ENCODE results near the gene TIMM17B. TPM values are rescaled to one million over a fixed set of nuclear protein-coding genes. Genes with fewer than 3 reads are reported as not detected.

The TIMM17B gene
- total RNA-seq, 1 donor from 2014 or later, result 72.2 TPM

- H3K9me3 Mint-ChIP-seq, result no peaks in the 10 kb centered on the region
- H3K36me3 Mint-ChIP-seq (ENCODE audit: low read depth), result peaks cover 53% of the 10 kb centered on the region
- peak overlapping the region; percentile 98 for H3K4me3 Mint-ChIP-seq
- intact Hi-C loops (cut with micrococcal nuclease), result loop anchor here (5.0 to 10.0 kb wide), 4 partner anchors 87 to 393 kb away; partner anchors contain the start of genes EBP, GRIPAP1 and MAGIX
- DNase-seq (ENCODE audit: low spot score), result no peak
- no peaks in the 10 kb centered on the region for H3K27me3 Mint-ChIP-seq (ENCODE audit: insufficient read depth)
- peaks cover 45% of the 10 kb centered on the region for H3K4me1 Mint-ChIP-seq (ENCODE audit: low read depth)
- H3K27ac Mint-ChIP-seq, result peak overlapping the region; percentile 52
Measured at GRCh38 chrX:48914593-48915493, 17.3 kb upstream of the TIMM17B start.

- Mint-ChIP-seq H3K27me3 (ENCODE audit: insufficient read depth) (no peaks in the 10 kb centered on the region), H3K9me3 (no peaks in the 10 kb centered on the region), H3K27ac (peak overlapping the region; percentile 81), H3K36me3 (ENCODE audit: low read depth) (peaks cover 50% of the 10 kb centered on the region), H3K4me3 (peak overlapping the region; percentile 98), H3K4me1 (ENCODE audit: low read depth) (peaks cover 40% of the 10 kb centered on the region)
- no peak for DNase-seq (ENCODE audit: low spot score)
- intact Hi-C loops (cut with micrococcal nuclease), result loop anchor here (10.0 kb wide), 1 partner anchor 251 kb away; the partner anchor contains the start of gene MAGIX
Measured at GRCh38 chrX:48913605-48914366, 16.2 kb upstream of the TIMM17B start.

- H3K27ac Mint-ChIP-seq, result peak within 1 kb of the TSS; percentile 93
- no peaks in the 10 kb centered on the region for H3K27me3 Mint-ChIP-seq (ENCODE audit: insufficient read depth)
- peaks cover 36% of the 10 kb centered on the region for H3K36me3 Mint-ChIP-seq (ENCODE audit: low read depth)
- H3K9me3 Mint-ChIP-seq, result no peaks in the 10 kb centered on the region
- peak; percentile 85 for DNase-seq (ENCODE audit: low spot score)
- intact Hi-C loops (cut with micrococcal nuclease), result loop anchor here (1.0 to 10.0 kb wide), 3 partner anchors 14 to 253 kb away; partner anchors contain the start of genes MAGIX, PQBP1 and TIMM17B
- H3K4me3 Mint-ChIP-seq, result peak within 1 kb of the TSS; percentile 98
- peaks cover 35% of the 10 kb centered on the region for H3K4me1 Mint-ChIP-seq (ENCODE audit: low read depth)
Measured at GRCh38 chrX:48911412-48912182, 14.0 kb upstream of the TIMM17B start, which contains the start of gene SLC35A2. SLC35A2 (minus strand) TSS chrX:48911646; CDS start chrX:48911636, 10 bp downstream.

- peaks cover 35% of the 10 kb centered on the region for H3K4me1 Mint-ChIP-seq (ENCODE audit: low read depth)
- DNase-seq (ENCODE audit: low spot score), result no peak
- H3K4me3 Mint-ChIP-seq, result peak overlapping the region; percentile 98
- H3K36me3 Mint-ChIP-seq (ENCODE audit: low read depth), result peaks cover 36% of the 10 kb centered on the region
- peak overlapping the region; percentile 93 for H3K27ac Mint-ChIP-seq
- H3K9me3 Mint-ChIP-seq, result no peaks in the 10 kb centered on the region
- no peaks in the 10 kb centered on the region for H3K27me3 Mint-ChIP-seq (ENCODE audit: insufficient read depth)
- intact Hi-C loops (cut with micrococcal nuclease), result loop anchor here (1.0 to 10.0 kb wide), 2 partner anchors 14 to 254 kb away; partner anchors contain the start of genes MAGIX, PQBP1 and TIMM17B
Measured at GRCh38 chrX:48910926-48911411, 13.4 kb upstream of the TIMM17B start.

- Mint-ChIP-seq H3K4me3 (peak overlapping the region; percentile 98), H3K27ac (no peak overlapping the region), H3K27me3 (ENCODE audit: insufficient read depth) (no peaks in the 10 kb centered on the region), H3K9me3 (no peaks in the 10 kb centered on the region), H3K36me3 (ENCODE audit: low read depth) (peaks cover 29% of the 10 kb centered on the region), H3K4me1 (ENCODE audit: low read depth) (peaks cover 30% of the 10 kb centered on the region)
- no peak for DNase-seq (ENCODE audit: low spot score)
- intact Hi-C loops (cut with micrococcal nuclease), result loop anchor here (10.0 kb wide), 1 partner anchor 255 kb away; the partner anchor contains the start of gene MAGIX
Measured at GRCh38 chrX:48909703-48910294, 12.2 kb upstream of the TIMM17B start.

- no peak overlapping the region for H3K27ac Mint-ChIP-seq
- no peak for DNase-seq (ENCODE audit: low spot score)
- peaks cover 20% of the 10 kb centered on the region for H3K4me1 Mint-ChIP-seq (ENCODE audit: low read depth)
- no peaks in the 10 kb centered on the region for H3K27me3 Mint-ChIP-seq (ENCODE audit: insufficient read depth)
- no peak overlapping the region for H3K4me3 Mint-ChIP-seq
- peaks cover 18% of the 10 kb centered on the region for H3K36me3 Mint-ChIP-seq (ENCODE audit: low read depth)
- no peaks in the 10 kb centered on the region for H3K9me3 Mint-ChIP-seq
- intact Hi-C loops (cut with micrococcal nuclease), result no loop called here
Measured at GRCh38 chrX:48908600-48908999, 11.0 kb upstream of the TIMM17B start.

- H3K36me3 Mint-ChIP-seq (ENCODE audit: low read depth), result peaks cover 8% of the 10 kb centered on the region
- H3K27ac Mint-ChIP-seq, result no peak overlapping the region
- H3K4me3 Mint-ChIP-seq, result no peak overlapping the region
- no peaks in the 10 kb centered on the region for H3K27me3 Mint-ChIP-seq (ENCODE audit: insufficient read depth)
- H3K4me1 Mint-ChIP-seq (ENCODE audit: low read depth), result peaks cover 1% of the 10 kb centered on the region
- intact Hi-C loops (cut with micrococcal nuclease), result no loop called here
- no peak for DNase-seq (ENCODE audit: low spot score)
- H3K9me3 Mint-ChIP-seq, result no peaks in the 10 kb centered on the region
Measured at GRCh38 chrX:48905090-48905790, 7.7 kb upstream of the TIMM17B start.

- H3K27ac Mint-ChIP-seq, result no peak overlapping the region
- no peaks in the 10 kb centered on the region for H3K9me3 Mint-ChIP-seq
- no peaks in the 10 kb centered on the region for H3K4me1 Mint-ChIP-seq (ENCODE audit: low read depth)
- H3K36me3 Mint-ChIP-seq (ENCODE audit: low read depth), result peaks cover 8% of the 10 kb centered on the region
- intact Hi-C loops (cut with micrococcal nuclease), result no loop called here
- DNase-seq (ENCODE audit: low spot score), result no peak
- H3K4me3 Mint-ChIP-seq, result no peak overlapping the region
- no peaks in the 10 kb centered on the region for H3K27me3 Mint-ChIP-seq (ENCODE audit: insufficient read depth)
Measured at GRCh38 chrX:48904626-48905025, 7.1 kb upstream of the TIMM17B start.

- no peaks in the 10 kb centered on the region for H3K4me1 Mint-ChIP-seq (ENCODE audit: low read depth)
Measured at GRCh38 chrX:48904180-48904579, 6.6 kb upstream of the TIMM17B start.

GRCh38 chrX:48903290-48903689 is 5.7 kb upstream of the TIMM17B start:
- Mint-ChIP-seq H3K4me1 (ENCODE audit: low read depth) (no peaks in the 10 kb centered on the region), H3K4me3 (no peak overlapping the region), H3K27ac (no peak overlapping the region), H3K27me3 (ENCODE audit: insufficient read depth) (no peaks in the 10 kb centered on the region), H3K36me3 (ENCODE audit: low read depth) (peaks cover 8% of the 10 kb centered on the region), H3K9me3 (no peaks in the 10 kb centered on the region)
- intact Hi-C loops (cut with micrococcal nuclease), result no loop called here
- no peak for DNase-seq (ENCODE audit: low spot score)

More at GRCh38 chrX:48904180-48904579, 6.6 kb upstream of the TIMM17B start:
- no peak for DNase-seq (ENCODE audit: low spot score)
- no peak overlapping the region for H3K4me3 Mint-ChIP-seq
- no peak overlapping the region for H3K27ac Mint-ChIP-seq
- intact Hi-C loops (cut with micrococcal nuclease), result no loop called here
- H3K36me3 Mint-ChIP-seq (ENCODE audit: low read depth), result peaks cover 8% of the 10 kb centered on the region
- H3K27me3 Mint-ChIP-seq (ENCODE audit: insufficient read depth), result no peaks in the 10 kb centered on the region
- H3K9me3 Mint-ChIP-seq, result no peaks in the 10 kb centered on the region

- no peak overlapping the region for H3K4me3 Mint-ChIP-seq
- intact Hi-C loops (cut with micrococcal nuclease), result no loop called here
- no peaks in the 10 kb centered on the region for H3K9me3 Mint-ChIP-seq
- DNase-seq (ENCODE audit: low spot score), result no peak
- H3K4me1 Mint-ChIP-seq (ENCODE audit: low read depth), result no peaks in the 10 kb centered on the region
- no peaks in the 10 kb centered on the region for H3K27me3 Mint-ChIP-seq (ENCODE audit: insufficient read depth)
- H3K36me3 Mint-ChIP-seq (ENCODE audit: low read depth), result peaks cover 8% of the 10 kb centered on the region
- H3K27ac Mint-ChIP-seq, result no peak overlapping the region
Measured at GRCh38 chrX:48902776-48903175, 5.2 kb upstream of the TIMM17B start.

Data from activated T-helper 1 cell treated with anti-CD3 and anti-CD28 coated beads, Interleukin-12 subunit alpha, Interleukin-12 subunit beta, Interleukin-2, Interleukin-4 antibody, amounts not matched to agents 30 ng/mL and 10 ng/mL and 1 ng/mL, durations not matched to agents 14 hours and 24 hours and 36 hours (primary cell).